Raji (cell line): ENCODE data around the gene UGT1A4.

Source experiments
- POLR2A ChIP-seq: IDR thresholded peaks from 2 replicates; pipeline ENCODE4 v1.6.1; 2011; ENCODE audit warnings: low read depth, low read length, control low read depth; ENCODE audit not compliant: insufficient read depth

Gene UGT1A4

GRCh38 chr2:233819884-233820773 lies 101.6 kb downstream of the UGT1A4 start:
- TF ChIP-seq POLR2A: no peak

GRCh38 chr2:233820774-233821105 lies 102.2 kb downstream of the UGT1A4 start:
- TF ChIP-seq POLR2A: no peak

GRCh38 chr2:233821196-233821595 lies 102.7 kb downstream of the UGT1A4 start:
- TF ChIP-seq POLR2A: no peak

DNA sequence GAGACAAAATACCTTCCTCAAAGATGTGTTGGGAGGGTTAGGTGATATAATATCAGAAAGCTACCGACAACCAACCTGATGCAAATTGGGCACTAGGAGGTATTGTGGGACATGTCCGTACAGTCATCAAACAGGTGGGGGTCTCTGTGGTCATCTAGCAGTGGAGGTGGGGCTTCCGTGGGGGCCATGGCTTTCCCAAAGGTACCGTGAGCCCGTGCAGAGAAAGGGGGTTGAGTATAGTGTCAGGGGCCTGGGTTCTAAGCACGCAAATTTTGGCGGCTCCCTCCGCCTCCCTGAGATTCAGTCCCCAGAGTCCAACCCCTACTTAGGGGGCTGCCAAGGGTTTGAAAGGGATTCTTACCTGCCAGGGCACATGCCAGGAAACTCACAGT lies 103.2 kb downstream of the UGT1A4 start:
- no peak for TF ChIP-seq POLR2A

DNA sequence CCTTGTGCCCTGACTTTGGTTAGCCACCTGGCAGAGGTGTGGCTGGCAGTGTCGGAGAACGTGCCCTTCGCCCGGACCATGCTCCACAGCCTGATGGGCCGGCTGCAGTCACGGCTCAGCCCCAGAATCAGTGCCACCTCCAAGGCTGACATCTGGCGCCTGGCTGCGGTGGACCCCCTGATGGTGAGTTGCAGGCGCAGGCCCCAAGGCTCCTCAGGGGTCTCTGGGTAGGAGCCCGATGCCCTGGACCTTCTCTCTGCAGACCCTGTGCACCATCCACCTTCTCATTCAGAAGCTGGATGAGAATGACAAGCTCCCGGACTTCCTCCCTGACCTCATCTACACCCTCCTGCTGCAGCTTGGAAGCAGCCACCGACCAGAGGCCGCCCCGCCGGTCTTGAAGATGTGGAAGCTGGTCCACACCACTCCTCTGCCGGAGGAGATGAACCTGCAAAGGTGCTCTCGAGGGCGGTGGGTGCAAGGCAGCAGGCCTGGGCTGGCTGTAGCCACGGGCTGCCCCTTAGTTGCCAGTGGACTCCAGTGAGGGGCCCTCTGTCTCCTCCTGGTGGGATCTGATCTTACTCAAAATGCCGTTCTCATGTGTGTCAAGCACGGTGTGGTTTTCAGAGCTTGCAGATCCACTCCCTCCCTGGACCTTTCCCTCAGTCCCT lies 103.7 kb downstream of the UGT1A4 start:
- no peak for TF ChIP-seq POLR2A
